ENCODE results near the gene FRMD6.

FRMD6 gene

GRCh38 chr14:51733147-51733546 lies 81.4 kb downstream of the FRMD6 start:
- Histone ChIP-seq H3K9ac (ENCODE audit: low read depth, low read length, poor library complexity, severe bottlenecking) (no peak overlapping the region), H3K36me3 (ENCODE audit: insufficient read depth, low read length) (no peaks in the 10 kb centered on the region), H3K9me3 (ENCODE audit: insufficient read depth, low read depth, low read length) (no peaks in the 10 kb centered on the region), H3K4me3 (ENCODE audit: low read length, poor library complexity, severe bottlenecking) (no peak overlapping the region), H2AFZ (ENCODE audit: low read length) (no peak overlapping the region), H3K4me1 (ENCODE audit: insufficient read depth, low read length, poor library complexity, severe bottlenecking) (no peaks in the 10 kb centered on the region), H3K9me2 (replicated peaks; ENCODE audit: low read depth, low read length) (no peaks in the 10 kb centered on the region), H3K4me2 (ENCODE audit: low read depth, low read length, poor library complexity, severe bottlenecking) (no peak overlapping the region), H3F3A (ENCODE audit: low read depth) (no peaks in the 10 kb centered on the region), H3K27me3 (ENCODE audit: insufficient read depth, low read length, poor library complexity, severe bottlenecking) (no peaks in the 10 kb centered on the region), H4K20me1 (ENCODE audit: insufficient read depth, low read length, poor library complexity, severe bottlenecking) (no peaks in the 10 kb centered on the region), H3K79me2 (ENCODE audit: insufficient read depth, low read length) (no peaks in the 10 kb centered on the region)
- TF ChIP-seq CTCF (conservative IDR thresholded peaks at IDR 0.05; ENCODE audit: low read length), result no peak
- TF ChIP-seq EZH2phosphoT487 (IDR thresholded peaks at IDR 0.05; ENCODE audit: borderline replicate concordance), result no peak

- no peaks in the 10 kb centered on the region for H4K20me1 ChIP-seq (ENCODE audit: insufficient read depth, low read length, poor library complexity, severe bottlenecking)
- no peaks in the 10 kb centered on the region for H3K36me3 ChIP-seq (ENCODE audit: insufficient read depth, low read length)
- H3K9me3 ChIP-seq (ENCODE audit: insufficient read depth, low read depth, low read length), result no peaks in the 10 kb centered on the region
- no peaks in the 10 kb centered on the region for H3F3A ChIP-seq (ENCODE audit: low read depth)
- H3K4me3 ChIP-seq (ENCODE audit: low read length, poor library complexity, severe bottlenecking), result no peak overlapping the region
- H3K79me2 ChIP-seq (ENCODE audit: insufficient read depth, low read length), result no peaks in the 10 kb centered on the region
- no peaks in the 10 kb centered on the region for H3K27me3 ChIP-seq (ENCODE audit: insufficient read depth, low read length, poor library complexity, severe bottlenecking)
- H3K4me1 ChIP-seq (ENCODE audit: insufficient read depth, low read length, poor library complexity, severe bottlenecking), result no peaks in the 10 kb centered on the region
- H3K4me2 ChIP-seq (ENCODE audit: low read depth, low read length, poor library complexity, severe bottlenecking), result no peak overlapping the region
- H3K9me2 ChIP-seq (replicated peaks; ENCODE audit: low read depth, low read length), result no peaks in the 10 kb centered on the region
- TF ChIP-seq EZH2phosphoT487 (IDR thresholded peaks at IDR 0.05; ENCODE audit: borderline replicate concordance) (no peak), CTCF (conservative IDR thresholded peaks at IDR 0.05; ENCODE audit: low read length) (no peak)
- H2AFZ ChIP-seq (ENCODE audit: low read length), result no peak overlapping the region
- no peak overlapping the region for H3K9ac ChIP-seq (ENCODE audit: low read depth, low read length, poor library complexity, severe bottlenecking)
Observed at GRCh38 chr14:51735851-51736250, 84.1 kb downstream of the FRMD6 start.

- Histone ChIP-seq H3K36me3 (ENCODE audit: insufficient read depth, low read length) (no peaks in the 10 kb centered on the region), H3K27me3 (ENCODE audit: insufficient read depth, low read length, poor library complexity, severe bottlenecking) (no peaks in the 10 kb centered on the region), H3K9me2 (replicated peaks; ENCODE audit: low read depth, low read length) (no peaks in the 10 kb centered on the region), H3K79me2 (ENCODE audit: insufficient read depth, low read length) (no peaks in the 10 kb centered on the region), H3K4me2 (ENCODE audit: low read depth, low read length, poor library complexity, severe bottlenecking) (no peak overlapping the region), H3K4me3 (ENCODE audit: low read length, poor library complexity, severe bottlenecking) (no peak overlapping the region), H3K9me3 (ENCODE audit: insufficient read depth, low read depth, low read length) (no peaks in the 10 kb centered on the region), H3F3A (ENCODE audit: low read depth) (no peaks in the 10 kb centered on the region), H4K20me1 (ENCODE audit: insufficient read depth, low read length, poor library complexity, severe bottlenecking) (no peaks in the 10 kb centered on the region), H3K9ac (ENCODE audit: low read depth, low read length, poor library complexity, severe bottlenecking) (no peak overlapping the region), H3K4me1 (ENCODE audit: insufficient read depth, low read length, poor library complexity, severe bottlenecking) (no peaks in the 10 kb centered on the region), H2AFZ (ENCODE audit: low read length) (no peak overlapping the region; the same call in 1 of the 2 replicates)
- TF ChIP-seq EZH2phosphoT487 (IDR thresholded peaks at IDR 0.05; ENCODE audit: borderline replicate concordance) (no peak), CTCF (conservative IDR thresholded peaks at IDR 0.05; ENCODE audit: low read length) (peak; percentile 32)
Observed at GRCh38 chr14:51738754-51739153, 87.0 kb downstream of the FRMD6 start.

All from Loucy (cell line).